ENCODE measurements around the gene CPNE1.

GRCh38 chr20:35680452-35681183, 15.9 kb upstream of the CPNE1 start:
- TF ChIP-seq CTCF (conservative IDR thresholded peaks at IDR 0.05 in 1 of 2, IDR thresholded peaks at IDR 0.05 in 1 of 2; ENCODE audit: low read depth in 1 of 2, low read length in 2 of 2) (no peak), EZH2 (IDR thresholded peaks at IDR 0.05; ENCODE audit: low read length, missing control alignments) (no peak)

Measured in fibroblast of lung (primary cell).